Measurements from ENCODE around the gene KCNIP1.

The KCNIP1 gene

DNA sequence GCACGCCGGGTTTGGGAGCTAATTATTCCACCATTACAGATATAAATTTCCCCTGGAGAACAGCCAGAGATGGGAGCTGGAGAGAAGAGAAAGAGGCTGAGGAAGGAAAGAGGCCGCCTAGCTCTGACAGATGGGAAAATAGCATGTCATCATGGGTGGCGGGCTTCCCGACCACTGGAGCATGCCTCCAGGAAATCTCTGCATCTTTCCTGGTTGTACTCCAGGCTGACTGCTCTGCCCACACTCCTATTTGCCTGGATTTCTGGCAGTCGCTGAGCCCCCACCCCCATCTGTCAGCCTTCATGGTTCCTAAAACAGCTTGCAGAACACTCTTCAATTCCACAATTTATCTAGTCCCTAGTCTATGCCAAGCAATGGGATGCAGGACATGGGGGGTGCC, 265.4 kb downstream of the KCNIP1 start:
- DNase-seq (ENCODE audit: low read depth): no peak
- TF ChIP-seq, protein P1, sequence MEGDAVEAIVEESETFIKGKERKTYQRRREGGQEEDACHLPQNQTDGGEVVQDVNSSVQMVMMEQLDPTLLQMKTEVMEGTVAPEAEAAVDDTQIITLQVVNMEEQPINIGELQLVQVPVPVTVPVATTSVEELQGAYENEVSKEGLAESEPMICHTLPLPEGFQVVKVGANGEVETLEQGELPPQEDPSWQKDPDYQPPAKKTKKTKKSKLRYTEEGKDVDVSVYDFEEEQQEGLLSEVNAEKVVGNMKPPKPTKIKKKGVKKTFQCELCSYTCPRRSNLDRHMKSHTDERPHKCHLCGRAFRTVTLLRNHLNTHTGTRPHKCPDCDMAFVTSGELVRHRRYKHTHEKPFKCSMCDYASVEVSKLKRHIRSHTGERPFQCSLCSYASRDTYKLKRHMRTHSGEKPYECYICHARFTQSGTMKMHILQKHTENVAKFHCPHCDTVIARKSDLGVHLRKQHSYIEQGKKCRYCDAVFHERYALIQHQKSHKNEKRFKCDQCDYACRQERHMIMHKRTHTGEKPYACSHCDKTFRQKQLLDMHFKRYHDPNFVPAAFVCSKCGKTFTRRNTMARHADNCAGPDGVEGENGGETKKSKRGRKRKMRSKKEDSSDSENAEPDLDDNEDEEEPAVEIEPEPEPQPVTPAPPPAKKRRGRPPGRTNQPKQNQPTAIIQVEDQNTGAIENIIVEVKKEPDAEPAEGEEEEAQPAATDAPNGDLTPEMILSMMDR (IDR thresholded peaks at IDR 0.05; ENCODE audit: insufficient read depth, low read depth, low read length, missing control alignments): no peak
- H3K4me3 ChIP-seq (ENCODE audit: low read depth, low read length): no peak overlapping the region

DNA sequence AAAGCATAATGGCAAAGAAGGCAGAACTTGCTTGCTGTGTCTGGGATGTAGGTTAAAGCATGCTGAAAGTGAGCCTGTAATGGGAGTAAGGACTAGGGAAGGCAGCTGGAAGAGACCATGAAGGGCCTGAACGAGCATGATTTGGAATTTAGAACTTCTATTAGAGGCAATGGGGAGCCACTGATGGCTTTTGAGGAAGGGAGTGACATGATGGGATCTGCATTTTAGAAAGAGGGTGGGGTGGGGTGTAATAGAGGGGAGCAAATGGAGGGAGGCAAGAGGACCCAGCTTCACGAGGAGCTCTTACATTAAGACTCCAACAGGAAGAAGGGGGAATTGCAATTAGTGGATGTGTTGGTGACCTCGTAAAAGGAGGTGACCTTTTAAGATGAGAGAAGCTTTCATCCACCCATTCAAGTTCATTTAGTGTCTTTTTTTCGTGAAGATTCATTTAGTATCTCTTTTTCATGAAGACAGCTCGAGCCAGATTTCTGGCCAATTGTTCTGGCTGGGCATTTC, 266.1 kb downstream of the KCNIP1 start:
- TF ChIP-seq, protein P1 (IDR thresholded peaks at IDR 0.05; ENCODE audit: insufficient read depth, low read depth, low read length, missing control alignments): no peak
- H3K4me3 ChIP-seq (ENCODE audit: low read depth, low read length): no peak overlapping the region
- no peak for DNase-seq (ENCODE audit: low read depth)

DNA sequence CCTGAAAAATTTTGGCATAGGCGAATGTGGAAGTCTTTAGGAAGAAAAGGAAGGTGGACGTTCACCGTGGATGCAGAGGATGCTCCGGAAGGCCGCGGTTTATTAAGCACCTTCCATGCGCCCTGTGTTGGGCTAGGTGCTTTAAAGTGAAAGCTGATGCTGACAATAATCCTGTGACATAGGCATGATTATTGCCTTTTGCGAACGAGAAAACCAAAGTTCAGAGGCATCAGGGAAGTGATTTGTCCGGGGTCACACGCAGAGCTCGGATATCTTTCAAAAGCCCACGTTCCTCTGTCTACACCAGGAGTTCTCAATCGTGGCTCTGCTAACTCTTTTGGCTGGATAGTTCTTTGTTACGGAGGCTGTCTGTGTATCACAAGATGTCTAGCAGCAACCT, 267.7 kb downstream of the KCNIP1 start:
- TF ChIP-seq, protein P1 (IDR thresholded peaks at IDR 0.05; ENCODE audit: insufficient read depth, low read depth, low read length, missing control alignments): no peak
- DNase-seq (ENCODE audit: low read depth): no peak

DNA sequence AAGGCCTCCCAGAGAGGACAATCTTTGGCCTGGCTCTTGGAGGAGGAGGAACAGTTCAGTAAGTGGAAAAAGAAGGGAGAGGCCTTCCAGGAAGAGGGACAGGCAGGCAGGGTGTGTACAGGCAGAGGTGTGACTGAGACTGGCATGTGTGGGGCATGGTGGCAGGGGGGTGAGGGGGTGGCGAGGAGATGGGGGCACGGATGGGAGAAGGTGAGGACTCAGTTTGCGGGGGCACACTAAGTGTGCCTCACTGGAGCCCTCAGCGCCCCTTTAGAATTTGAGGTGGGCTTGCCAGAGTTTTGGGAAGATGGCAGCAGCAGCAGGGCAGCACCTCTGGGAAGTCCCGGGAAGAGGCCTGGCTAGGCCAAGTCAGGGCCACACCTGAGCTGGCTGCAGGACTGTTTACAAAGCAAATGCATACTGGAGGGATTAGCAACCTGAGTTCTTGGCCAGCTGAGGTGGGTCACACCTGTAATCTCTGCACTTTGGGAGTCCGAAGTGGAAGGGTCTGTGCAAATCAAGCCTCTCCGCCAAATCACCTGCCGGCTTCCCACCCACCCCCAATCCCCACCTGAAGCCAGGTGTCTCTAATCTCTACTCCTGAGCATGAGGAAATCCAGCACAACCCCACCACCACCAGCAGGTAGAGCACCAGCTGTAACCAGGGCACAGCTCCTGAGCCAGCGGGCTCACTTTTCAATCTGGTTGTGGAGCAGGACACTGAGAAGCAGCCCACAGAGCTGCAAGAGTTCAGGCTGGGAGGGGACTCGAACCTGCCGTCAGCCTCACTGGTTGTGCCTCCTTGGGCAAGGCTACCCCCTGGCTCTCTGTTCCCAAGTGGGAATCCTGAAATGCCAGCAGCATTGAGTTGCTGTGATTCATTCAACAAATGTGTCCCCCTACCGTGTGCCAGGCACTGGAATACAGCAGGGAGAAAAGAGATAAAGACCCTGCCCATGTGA, 269.5 kb downstream of the KCNIP1 start:
- TF ChIP-seq, protein P1 (IDR thresholded peaks at IDR 0.05; ENCODE audit: insufficient read depth, low read depth, low read length, missing control alignments): no peak
- no peak overlapping the region for H3K4me3 ChIP-seq (ENCODE audit: low read depth, low read length)
- DNase-seq (ENCODE audit: low read depth): no peak

More for the DNA sequence above, 267.7 kb downstream of the KCNIP1 start:
- no peak overlapping the region for H3K4me3 ChIP-seq (ENCODE audit: low read depth, low read length)

DNA sequence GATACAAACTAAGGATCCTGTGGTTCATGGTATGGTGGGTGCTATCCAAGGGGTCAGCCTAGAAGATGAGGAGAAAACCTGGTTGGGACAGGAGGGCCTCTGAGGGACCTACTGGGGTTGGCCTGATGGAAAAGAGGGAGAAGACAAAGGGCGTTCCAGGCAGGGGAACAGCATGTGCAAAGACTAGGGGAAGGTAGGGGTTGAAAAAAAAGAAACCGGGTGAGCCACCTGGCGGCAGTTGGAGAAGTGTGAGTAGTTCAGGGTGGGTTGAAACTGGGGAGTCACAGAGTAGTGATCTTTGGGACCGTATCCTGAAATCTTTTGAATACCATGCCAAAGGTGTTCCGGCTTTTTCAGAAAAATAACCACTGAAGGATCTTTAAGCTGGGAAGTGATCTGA, 271.0 kb downstream of the KCNIP1 start:
- H3K4me3 ChIP-seq (ENCODE audit: low read depth, low read length): no peak overlapping the region
- TF ChIP-seq, protein P1 (IDR thresholded peaks at IDR 0.05; ENCODE audit: insufficient read depth, low read depth, low read length, missing control alignments): no peak
- DNase-seq (ENCODE audit: low read depth): no peak

DNA sequence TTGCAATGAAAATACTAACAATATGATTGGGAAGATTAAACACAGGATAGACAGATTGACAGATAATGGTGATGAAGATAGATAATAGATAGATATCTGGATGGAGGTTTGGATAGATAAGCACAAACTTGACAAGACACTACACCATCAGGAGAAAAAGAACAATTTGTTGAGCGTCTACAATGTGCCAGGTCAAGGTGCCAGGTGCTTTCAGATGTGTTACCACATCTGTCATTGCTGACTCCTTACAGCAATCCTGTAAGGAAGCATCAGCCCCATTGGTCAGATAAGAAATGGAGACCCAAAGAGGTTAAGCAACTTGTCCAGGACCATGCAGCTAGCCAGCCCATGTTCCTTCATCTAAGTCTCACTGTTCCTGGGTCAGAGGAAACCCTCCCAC, 278.1 kb downstream of the KCNIP1 start:
- TF ChIP-seq, protein P1 (IDR thresholded peaks at IDR 0.05; ENCODE audit: insufficient read depth, low read depth, low read length, missing control alignments): no peak
- H3K4me3 ChIP-seq (ENCODE audit: low read depth, low read length): no peak overlapping the region
- no peak for DNase-seq (ENCODE audit: low read depth)

Data from GM12865 (cell line).